Putamen (tissue), 1 donor: ENCODE data around the gene IGFL2.
"Not testable (repeated sequence)": the region's sequence is repeated elsewhere in the genome, so short reads cannot be mapped to it uniquely, and the experiment has no call there.

Source experiments
- DNase-seq: peaks from one replicate; pipeline ENCODE4 v3.0.0-alpha.2; 2016; ENCODE audit warnings: low spot score

The IGFL2 gene

DNA sequence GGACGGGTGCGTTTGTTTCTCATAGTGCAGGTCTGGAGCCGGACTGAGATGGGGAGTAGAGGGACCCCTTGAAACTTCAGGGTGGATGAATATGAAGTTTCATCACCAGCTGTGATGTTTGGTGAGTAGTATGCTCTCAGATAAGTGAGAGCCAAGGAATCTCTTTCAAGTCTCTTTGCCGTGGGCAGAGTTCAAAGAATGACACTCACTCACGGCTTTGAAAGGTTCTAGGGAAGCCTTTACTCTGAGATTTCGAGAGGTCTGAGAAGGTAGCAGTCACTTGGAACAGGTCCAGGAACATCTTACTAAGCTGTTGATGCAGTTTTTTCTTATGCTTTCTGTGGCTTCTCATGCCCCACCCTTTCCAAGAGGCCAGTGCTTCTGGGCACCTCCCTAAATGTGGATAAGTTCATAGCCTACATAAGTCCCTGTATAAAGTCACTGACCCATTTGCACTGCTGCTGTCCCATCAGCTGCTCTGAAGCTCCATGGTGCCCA, at the start of gene IGFL2:
Gene IGFL2 (plus strand): TSS at position 448 of the 498 bp plus-strand sequence. CDS start 41 bp downstream, at position 489.
- no peak for DNase-seq

DNA sequence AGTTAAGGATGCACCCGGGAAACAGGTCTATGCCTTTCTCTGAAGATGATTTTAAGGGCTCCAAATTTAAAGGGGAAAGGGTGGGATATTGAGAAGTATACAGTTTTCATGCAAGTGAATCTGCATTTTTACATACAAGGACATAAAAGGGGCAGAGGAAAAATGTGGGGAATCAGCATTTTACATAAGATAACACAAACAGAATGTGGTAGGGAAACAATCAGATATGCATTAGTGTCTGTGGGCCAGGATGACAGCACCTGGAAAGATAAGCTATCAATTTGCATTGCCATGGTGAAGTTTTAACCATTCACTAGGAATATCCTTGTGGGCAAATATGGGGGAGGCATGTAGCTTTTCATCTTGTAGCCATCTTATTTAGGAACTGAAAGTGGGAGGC, 47.7 kb upstream of the IGFL2 start:
- no peak for DNase-seq

DNA sequence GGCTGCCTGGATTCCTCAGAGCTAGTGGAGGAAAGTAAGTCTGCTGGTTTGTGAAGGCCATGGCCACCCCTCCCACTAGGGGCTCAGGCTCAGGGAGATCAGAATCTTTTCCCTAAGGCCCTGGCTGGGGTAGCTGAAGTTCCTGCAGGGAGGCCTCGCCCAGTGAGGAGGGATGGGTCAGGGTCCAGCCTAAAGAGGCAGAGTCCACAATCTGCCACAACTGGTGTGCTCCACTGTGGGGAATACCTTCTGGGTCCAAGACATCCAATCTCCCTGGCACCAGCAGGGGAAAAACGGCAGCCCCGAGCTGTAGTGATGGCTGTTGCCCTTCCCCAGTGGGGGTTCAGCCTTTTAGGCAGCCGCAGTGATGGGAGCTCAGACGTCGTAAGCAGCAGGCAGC, 46.7 kb upstream of the IGFL2 start:
- DNase-seq, result no peak

DNA sequence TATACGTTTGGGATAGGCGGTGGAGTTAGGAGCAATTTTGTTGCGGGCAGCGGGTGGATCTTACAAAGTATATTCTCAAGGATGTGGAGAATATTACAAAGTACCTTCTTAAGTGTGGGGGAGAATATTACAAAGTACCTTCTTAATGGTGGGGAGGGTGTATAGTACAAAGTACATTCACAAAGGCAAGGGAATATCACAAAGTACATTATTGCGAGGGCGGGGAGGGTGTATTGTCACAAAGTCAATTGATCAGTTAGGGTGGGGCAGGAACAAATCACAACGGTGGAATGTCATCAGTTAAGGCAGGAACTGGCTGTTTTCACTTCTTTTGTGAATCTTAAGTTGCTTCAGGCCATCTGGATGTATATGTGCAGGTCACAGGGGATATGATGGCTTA, 45.7 kb upstream of the IGFL2 start:
- not testable (repeated sequence) for DNase-seq

DNA sequence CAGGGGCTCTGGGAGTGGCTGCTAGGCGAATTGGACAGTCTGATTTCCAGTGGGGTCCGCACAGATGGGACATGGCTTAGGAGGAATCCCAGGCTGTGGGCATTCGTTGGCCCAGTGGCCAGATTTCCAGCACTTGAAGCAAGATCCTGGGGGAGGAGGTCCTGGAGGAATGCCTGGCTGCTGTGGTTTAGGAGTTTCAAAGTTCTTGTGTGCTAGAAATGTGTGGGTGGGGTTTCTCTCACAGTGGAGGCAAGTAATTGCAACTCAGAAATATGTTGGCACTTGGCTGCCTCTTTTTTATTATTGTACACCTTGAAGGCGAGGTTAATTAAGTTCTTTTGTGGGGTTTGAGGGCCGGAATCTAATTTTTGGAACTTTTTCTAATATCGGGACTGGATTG, 40.7 kb upstream of the IGFL2 start:
- no peak for DNase-seq

DNA sequence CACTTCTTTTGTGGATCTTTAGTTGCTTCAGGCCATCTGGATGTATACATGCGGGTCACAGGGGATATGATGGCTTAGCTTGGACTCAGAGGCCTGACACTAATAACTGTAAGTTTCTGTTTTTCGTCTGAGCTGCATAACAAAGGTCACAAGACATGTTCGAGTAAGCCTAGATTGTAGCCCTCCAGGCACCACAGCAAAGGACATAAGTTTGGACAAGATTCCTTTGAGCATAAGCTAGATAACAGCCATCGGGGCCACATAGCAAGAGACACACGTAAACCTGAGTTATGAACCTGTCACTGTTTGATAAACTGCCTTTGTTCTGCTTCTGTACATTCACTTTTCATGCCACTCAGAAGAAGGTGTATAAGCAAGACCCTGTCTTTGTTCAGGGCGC, 38.2 kb upstream of the IGFL2 start:
- no peak for DNase-seq

DNA sequence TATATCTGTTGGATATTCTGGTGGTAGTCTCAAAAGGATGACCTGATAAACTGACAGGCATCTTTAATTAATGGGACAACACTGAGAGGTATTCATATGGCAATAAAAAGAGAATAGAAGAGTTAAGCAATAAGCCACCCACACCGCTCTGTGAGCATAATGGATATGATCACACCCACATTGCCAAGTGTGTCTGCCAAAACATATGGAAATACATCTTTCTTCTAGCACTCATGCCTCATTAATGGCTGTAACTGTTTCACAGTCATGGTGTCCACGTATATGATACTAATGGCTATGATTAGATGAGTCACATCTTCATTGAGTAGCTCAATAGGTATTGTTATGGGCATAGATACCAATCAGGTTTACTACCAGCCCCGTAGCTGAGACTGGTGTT, 36.7 kb upstream of the IGFL2 start:
- peak; percentile 30 for DNase-seq

DNA sequence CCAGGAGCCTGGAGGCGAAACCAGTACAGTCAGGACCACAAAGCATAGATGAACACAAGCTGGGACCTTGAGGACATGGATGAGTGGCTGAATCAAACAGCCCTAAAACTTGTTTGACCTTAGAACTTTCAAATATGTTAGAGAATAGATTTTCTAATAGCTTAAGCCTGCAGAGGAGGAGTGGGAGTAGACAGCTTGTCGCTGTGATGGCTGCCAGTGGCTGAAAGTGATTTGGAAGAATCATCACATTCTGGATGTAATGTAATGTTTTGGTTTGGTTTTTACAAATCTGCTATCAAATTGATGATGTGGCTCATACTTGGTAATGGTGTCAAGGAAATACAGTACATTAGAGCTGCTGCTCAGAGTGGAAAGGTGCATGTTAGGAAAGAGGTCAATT, 35.5 kb upstream of the IGFL2 start:
- DNase-seq, result no peak

DNA sequence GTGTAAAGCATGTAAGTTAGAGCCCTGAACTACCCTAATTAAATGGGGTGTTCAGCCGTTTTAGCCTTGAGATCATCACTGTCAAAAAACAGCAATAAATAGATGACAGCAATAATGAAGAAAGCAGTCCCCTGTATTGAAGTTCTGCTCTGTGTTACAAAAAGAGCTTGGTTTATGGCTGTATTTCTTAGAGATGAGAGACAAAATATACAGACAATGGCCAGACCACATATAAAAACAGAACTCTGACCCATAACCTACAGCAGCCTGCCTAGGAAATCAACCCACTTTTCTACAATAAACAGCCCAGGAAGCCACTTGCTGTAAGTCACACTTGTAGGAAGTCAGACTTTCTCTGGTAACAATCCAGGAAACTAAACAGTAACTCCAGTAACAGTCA, 34.3 kb upstream of the IGFL2 start:
- DNase-seq, result no peak

DNA sequence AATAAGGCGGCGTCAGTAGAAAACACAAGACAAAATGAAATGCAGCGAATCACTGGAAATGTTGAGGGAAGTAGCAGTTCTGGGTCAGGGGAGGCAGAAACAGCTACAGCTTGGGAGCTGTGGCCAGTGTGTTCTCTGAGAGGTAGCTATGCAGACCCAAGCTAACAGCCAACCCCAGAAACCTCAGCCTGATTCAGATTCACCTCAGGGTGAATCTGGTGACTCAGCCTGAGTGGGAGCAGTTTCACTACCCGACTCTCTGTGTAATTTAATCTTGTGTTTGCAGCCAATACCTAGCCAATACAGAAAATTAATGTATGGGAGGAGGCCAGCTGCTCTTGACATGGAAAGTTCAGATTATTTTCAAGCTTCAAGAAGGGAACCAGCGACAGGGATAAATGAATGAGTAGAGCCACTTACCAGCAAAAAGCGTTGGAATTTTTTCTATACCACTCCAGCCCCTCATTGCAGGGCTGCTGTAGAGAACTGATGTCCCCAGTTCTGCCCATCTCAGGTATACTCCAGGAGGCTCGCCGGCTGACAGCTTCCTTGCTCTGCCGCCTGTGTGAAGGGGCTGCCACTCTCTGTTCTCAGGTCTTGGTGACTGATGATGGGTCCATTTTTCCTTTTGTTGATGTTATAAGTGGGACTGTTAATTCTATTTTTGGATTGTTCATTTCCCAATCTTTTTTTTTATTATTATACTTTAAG, 32.5 kb upstream of the IGFL2 start:
- DNase-seq, result no peak

DNA sequence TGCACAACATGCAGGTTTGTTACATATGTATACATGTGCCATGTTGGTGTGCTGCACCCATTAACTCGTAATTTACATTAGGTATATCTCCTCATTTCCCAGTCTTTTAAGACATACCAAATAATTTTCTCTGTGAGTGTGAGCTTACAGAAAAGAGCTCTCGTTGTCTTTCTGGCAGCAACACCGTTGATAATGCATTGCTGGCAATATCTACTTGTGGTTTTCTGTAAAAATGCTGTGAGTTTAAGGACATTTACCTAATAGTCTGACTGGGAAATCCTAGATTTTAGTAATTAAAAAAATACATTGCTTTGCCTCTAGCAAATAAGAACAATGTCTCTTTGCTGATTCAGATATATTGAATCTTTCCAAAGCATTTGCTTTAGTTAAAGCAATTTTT, 31.9 kb upstream of the IGFL2 start:
- no peak for DNase-seq

DNA sequence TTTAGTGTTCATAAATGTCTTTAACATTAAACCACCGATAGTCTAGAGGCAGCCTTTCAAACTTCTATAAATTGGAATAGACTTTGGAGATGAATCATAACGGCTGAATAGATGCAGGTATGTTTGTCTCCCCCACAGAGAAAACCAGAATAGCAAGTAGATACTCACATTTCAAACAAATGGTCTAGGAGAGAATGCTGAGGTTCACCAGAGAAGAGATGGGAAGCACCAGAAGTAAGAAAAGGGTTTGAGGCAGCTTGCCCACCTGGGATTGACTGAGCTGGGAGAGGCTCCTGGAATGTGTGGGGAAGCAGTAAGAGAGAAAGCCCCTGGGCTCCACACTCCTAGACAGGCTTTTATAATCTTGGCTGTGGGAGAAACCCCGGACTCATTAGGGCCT, 29.9 kb upstream of the IGFL2 start:
- DNase-seq, result no peak

DNA sequence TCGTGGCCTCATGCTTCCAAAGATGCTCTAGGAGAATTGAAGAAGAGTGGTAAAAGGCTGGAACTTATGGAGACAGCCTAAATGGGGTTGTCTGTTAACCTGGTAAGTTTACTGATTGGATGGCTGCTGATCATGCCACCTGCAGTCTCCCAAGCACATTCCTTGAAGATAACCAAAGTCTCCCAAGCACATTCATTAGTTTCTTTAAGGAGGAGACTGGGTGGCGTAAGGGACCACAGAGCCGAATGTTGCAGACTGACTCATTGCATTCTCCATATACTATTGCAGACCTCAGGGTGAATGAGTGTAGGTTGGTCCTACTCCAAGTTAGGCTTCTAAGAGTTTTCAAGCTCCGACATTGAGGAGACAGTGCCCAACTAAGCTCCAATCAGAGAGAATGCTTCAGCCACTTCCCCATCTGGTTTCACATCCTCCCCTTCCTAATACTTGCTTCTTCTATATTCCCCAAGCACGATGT, 23.4 kb upstream of the IGFL2 start, which contains the start of gene IGFL3:
Gene IGFL3 (minus strand): TSS at position 51 of the 478 bp plus-strand sequence. CDS start 39 bp downstream, at position 12.
- no peak for DNase-seq

DNA sequence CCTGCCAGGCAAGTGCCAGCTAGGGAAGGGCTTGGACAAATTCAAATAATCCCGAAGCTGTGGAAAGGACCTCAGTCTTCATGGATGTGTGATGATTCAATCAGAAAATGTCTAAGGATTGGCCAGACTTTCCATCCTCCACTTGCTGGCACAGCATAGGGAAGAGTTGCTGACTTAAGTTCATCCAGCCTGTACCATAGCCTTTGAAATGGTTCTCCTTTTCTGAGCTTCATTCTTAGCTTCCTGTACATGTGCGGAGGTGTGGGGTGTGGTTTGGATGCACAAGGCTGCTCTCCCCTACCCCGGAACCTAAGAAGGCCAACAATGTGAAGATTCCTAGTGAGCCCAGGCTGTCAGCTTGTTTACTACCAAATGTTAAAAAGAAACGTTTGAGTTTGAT, 22.6 kb upstream of the IGFL2 start:
- DNase-seq, result no peak

DNA sequence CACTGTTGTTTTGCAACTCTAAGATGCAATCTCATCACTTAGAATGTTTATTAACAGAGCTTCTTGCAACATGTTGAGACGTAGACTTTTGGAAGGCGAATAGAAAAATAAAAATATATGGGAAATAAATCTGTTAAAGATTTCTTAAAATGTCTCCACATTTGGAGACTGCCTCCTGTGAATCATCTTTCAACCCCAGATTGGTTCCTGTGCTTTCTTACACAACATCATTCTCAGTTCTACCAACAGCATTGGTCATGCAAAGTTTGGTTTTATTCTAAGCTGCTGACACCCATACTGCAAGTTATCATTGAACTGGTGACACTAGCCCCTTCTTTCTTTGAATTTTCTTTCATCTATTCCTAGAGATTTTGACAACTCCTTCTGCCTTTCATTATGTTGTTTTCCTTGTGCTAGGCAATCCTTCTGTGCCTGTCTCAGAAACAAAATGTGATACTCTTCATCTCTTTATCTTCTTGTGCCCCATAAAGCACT, 21.9 kb upstream of the IGFL2 start:
- DNase-seq, result no peak

DNA sequence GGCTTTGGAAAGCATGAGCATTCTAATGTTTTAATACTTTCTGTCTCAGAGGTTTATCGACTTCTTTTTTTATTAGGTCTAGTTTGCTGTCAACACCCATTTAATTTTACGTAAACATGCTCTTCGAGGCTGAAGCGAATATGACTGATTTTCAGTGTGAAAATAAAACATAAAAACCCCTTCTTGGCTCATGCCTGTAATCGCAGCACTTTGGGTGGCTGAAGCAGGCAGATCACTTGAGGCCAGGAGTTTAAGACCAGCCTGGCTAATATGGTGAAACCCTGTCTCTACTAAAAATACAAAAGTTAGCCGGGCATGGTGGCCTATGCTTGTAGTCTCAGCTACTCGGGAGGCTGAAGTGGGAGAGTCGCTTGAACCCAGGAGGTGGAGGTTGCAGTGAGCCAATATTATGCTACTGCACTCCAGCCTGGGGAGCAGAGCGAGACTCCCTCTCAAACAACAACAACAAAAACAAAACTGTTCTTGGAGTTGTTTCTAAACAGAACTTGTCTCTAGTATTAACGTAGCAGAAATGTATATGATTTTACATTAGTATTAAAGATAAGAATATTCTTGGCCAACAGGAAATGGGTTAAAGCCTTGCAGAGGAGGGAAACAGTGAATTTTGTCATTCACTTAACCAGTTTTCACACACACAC, 16.4 kb upstream of the IGFL2 start:
- no peak for DNase-seq

DNA sequence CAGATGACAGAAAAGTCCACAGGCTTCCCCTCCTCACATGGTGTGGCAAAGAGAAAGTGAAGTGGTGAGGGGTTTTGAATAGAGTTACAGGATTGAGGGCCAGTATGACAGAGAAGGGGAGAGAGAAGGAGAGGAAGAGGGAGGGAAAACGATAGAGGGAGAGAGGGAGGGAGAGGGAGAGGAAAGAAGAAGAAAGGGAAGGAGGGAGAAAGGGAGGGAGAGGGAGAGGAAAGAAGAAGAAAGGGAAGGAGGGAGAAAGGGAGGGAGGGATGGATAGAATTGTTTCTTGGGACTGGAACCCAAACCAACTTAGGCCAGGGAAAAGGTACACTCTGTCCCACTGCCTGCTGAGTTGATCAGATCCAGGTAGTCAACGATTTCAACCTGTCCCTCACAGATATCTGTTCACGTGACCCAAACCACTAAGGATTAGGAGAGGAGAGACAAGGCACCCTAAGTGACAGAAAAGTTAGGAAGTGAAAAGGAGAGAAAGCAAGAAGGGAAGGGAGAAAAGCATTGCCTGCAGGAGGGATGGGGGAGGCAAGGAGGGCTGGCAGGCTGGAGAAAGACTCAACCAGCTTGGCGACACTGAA, 15.4 kb upstream of the IGFL2 start:
- no peak for DNase-seq

DNA sequence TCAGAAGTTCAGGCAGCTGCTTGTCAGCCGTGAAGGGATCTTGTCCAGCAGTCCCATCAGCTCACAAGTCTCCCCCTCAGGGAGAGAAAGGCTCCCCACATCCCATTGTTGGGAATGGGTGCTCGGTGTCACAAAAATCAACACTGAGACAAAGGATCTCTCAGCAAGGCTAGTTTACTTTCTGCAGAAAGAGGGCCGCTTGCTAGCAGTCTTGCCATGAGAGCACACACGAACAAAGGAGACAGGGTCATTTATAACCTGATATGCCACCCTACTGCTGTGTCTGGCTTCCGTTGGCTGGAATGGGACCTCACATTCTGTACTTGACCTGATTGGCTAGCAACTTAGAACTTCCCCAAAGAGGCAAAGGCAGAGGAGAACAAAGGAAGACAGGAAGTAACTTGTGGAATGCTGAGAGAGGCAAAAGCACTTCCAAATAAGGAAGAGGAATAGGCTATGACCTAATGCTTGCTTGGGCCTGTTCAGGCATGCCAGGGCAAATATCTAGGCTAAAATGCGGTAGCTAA, 14.9 kb upstream of the IGFL2 start:
- peak; percentile 33 for DNase-seq

DNA sequence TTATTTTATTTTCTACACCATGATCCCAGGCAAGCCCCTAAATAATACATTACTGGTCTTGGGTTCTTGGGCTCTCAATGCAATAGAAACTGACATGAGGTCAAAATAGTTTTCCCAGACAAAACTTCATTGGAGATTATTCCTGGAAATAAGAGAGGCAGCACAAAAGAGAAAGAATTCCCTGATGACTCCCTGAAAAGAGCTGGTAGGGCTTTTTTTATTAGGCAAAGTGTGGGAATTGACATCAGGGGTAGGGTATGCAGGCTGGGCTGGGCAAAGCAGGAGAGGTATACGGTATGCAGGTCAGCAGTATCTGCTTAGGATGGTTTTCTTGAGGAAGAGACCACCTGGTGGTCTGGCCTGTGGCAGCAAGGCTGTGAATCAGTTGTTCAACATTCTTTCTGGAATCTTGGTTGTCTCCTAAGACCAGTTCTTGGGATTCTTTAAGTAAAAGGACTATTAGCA, 14.2 kb upstream of the IGFL2 start:
- DNase-seq, result no peak

DNA sequence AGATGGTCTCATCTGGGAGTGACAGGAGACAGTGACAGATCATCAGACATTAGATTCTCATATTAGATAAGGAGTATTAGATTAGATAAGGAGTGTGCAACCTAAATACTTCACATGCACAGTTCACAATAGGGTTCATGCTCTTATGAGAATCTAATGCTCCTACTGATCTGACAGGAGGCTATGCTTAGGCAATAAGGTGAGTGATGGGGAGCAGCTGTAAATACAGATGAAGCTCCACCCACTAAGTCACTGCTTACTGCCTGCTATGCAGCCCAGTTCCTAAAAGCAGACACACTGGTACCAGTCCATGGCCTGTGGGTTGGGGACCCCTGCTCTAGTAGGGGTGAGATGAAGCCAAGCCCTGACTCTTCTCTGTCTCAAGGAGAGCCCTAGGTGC, 13.5 kb upstream of the IGFL2 start:
- DNase-seq, result no peak

DNA sequence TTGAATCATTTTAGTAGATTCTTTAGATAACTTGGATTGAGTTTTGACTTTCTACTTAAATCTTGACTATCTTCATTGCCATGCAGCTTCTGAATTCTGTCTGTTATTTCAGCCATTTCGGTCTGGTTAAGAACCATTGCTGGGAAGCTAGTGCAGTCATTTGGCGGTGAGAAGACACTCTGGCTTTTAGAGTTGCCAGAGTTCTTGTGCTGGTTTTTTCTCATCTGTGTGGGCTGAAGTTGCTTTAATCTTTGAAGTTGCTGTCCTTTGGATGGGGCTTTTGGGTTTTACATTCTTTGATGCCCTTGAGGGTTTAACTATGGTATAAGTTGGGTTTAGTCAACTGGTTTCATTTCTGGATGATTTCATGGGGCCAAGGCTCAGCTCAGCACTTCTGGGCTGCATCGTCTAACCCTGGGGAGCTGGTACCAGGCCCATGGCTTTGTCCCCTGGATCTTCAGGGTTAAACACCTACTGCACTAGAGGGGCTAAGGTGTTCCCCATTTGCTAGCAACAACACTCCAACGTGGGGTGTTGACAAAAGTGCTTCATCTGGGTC, 10.0 kb upstream of the IGFL2 start:
- no peak for DNase-seq

DNA sequence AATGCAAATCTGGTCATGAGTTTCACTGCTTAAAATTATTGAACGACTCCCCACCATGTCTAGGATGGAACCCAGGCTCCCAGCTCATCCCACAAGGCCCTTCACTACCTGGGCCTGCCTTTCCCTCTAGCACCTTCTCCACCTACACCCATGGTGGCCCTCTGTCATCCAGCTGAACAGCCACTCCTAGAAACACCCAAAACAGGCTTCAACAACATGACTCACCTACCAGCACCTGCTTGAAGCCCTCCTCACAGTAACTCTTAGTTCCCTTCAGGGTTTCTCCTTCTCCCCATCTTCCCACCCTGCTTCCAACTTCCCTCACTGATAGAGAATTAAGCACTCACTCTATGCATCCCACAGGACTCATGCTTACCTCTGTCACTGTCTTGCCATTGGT, 6.6 kb upstream of the IGFL2 start:
- no peak for DNase-seq
